Measurements from ENCODE around the gene LMO3.

DNA sequence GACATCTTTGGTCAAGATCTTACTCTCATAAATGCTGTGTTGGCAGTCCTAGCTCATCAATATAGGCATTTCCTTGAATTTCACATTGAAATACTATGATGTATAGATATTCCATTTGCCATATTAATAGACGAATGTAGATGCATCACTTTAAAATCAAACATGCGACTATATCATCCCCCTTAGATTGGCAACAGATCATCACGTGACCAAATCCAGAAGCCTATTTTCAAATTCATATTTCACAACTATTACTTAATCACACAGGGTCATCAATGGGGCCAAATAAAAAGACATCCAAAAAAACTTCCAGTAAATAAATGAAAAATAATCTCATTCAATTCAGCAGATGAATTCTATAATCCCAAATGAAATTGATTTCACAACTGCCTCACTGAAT, 15.3 kb downstream of the LMO3 start:
- TF ChIP-seq, protein P1, sequence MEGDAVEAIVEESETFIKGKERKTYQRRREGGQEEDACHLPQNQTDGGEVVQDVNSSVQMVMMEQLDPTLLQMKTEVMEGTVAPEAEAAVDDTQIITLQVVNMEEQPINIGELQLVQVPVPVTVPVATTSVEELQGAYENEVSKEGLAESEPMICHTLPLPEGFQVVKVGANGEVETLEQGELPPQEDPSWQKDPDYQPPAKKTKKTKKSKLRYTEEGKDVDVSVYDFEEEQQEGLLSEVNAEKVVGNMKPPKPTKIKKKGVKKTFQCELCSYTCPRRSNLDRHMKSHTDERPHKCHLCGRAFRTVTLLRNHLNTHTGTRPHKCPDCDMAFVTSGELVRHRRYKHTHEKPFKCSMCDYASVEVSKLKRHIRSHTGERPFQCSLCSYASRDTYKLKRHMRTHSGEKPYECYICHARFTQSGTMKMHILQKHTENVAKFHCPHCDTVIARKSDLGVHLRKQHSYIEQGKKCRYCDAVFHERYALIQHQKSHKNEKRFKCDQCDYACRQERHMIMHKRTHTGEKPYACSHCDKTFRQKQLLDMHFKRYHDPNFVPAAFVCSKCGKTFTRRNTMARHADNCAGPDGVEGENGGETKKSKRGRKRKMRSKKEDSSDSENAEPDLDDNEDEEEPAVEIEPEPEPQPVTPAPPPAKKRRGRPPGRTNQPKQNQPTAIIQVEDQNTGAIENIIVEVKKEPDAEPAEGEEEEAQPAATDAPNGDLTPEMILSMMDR (IDR thresholded peaks at IDR 0.05; ENCODE audit: insufficient read depth, low read depth, low read length), result no peak
- no peak for TF ChIP-seq EZH2 (IDR thresholded peaks at IDR 0.05; ENCODE audit: insufficient read depth, low read length)

Data from astrocyte (in vitro differentiated cells and primary cell).